Lung microvascular endothelial cell (primary cell): Measurements from ENCODE around the gene PTPRG. TPM values are rescaled to one million over a fixed set of nuclear protein-coding genes. Genes with fewer than 3 reads are reported as not detected.
"Not testable (repeated sequence)": the region's sequence is repeated elsewhere in the genome, so short reads cannot be mapped to it uniquely, and the experiment has no call there.

Source experiments
- DNase-seq, 2 donors: peaks; one replicate each; pipeline versions ENCODE4 v3.0.0 to v3.0.0-alpha.2; 2010; ENCODE audit warnings: low read depth in 2 of 2
- total RNA-seq: library from RNA; depleted of rRNA; stranded (reverse); fragments of >200 nt; gene quantifications from 2 replicates; pipeline ENCODE4 v1.2.1, GENCODE V29; 2014

The PTPRG gene
- total RNA-seq, 1 donor from 2014 or later = 5.8 TPM

DNA sequence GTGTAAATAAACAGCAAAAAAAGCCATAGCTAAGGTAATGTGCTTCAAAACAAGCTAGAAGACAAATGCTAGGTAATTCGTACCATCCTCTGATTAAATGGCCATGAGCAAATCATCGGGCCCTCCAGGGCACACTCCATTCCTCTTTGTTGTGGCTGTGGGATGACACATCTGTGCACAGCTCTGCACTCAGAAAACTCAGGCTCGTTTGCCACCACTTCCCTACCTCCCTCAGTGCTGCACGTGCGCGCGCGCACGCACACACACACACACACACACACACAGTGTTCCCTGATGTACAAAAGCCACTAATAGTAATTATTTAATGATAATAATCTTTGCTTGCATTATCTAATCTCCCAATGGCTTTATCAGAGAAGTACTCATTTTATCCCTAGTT lies 475.4 kb downstream of the PTPRG start:
- DNase-seq = no peak

DNA sequence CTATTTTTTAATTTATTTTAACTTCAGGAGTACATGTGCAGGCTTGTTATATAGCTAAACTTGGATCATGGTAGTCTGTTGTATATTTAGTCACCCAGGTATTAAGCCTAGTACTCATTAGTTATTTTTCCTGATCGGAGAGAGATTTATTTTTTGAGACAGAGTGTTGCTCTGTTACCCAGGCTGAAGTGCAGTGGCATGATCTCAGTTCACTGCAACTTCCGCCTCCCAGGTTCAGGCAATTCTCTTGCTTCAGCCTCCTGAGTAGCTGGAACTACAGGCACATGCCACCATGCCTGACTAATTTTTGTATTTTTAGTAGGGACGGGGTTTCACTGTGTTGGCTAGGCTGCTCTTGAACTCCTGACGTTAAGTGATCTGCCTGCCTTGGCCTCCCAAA lies 477.4 kb downstream of the PTPRG start:
- not testable (repeated sequence) for DNase-seq

DNA sequence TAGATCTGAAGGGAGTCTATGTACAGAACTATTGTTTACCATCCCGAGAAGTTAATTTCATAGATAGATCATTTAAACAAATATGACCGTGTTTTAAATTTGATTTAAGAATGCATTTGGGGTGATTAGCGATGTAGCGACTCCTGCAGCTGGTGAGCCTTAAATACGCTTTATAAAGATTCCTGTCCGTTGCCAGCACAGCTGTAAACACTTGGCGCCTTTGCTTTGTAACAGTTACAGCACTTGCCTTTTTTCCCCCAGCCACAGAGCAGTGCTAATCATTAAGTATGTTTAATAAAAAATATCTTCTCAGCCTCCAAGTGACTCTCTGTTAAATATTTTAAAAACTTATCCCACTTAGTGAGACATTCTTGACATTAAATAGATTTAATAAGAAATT lies 478.2 kb downstream of the PTPRG start:
- no peak for DNase-seq

DNA sequence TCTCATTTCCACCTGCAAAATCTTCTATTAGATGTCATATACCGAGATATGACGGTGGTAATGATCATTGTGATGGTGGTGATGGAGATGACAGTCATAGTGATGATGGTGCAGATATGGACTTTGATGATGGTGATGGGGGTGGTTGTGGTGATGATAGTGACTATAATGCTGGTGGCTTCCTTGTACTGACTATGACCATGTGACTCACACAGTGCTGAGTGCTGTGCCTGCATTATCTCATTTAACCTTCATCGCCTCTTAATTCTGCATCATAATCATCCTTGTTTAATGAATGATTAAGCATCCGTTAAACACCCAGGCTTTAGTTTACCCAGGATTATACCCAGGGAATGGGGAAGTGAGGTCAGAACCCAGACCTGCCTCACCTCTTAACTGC lies 480.3 kb downstream of the PTPRG start:
- no peak for DNase-seq

DNA sequence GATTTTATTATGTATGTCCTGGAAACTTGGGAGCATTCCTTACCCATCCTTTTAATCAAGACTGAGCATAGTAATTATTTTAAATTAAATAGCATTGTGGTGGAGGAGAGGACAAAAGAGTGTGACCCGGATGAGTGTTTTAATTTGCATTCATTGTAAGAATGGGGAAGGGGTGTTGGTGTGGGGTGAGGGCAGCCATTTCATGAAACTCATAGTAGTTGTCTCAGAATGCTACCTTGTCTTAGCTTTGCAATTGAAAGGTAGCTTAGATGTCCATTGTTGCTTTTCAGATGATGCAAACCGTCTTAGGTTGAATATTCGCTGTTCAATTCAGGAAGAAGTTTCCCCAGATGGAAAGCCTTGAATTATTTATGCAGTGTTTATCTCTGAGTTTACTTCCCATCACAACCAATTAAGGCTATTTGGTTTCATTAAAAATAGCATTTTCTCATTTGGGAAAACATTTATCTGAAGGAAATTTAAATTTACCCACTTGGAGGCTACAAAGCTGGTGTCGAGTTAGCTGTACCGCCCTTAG lies 483.6 kb downstream of the PTPRG start:
- DNase-seq = no peak

DNA sequence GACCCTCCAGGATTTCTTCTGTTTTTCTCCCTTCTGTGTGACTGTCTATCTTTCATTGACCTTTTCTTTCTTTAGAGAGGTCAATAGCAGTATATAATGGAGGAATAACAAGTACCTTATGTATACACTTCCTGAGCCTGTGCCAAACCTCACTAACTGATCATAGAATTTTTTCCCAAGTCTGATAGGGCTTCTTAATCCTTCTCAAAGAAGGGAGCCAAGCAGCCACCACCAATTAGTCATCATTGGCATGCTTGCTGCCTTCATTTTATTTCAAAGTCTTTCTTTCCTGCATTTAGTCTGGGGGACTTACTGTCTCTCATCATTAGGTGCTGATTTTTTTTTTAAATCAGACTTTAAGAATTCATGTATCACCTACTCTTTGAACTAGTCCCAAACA lies 485.0 kb downstream of the PTPRG start:
- DNase-seq = peak in 1 of 2 donors; percentile 10

DNA sequence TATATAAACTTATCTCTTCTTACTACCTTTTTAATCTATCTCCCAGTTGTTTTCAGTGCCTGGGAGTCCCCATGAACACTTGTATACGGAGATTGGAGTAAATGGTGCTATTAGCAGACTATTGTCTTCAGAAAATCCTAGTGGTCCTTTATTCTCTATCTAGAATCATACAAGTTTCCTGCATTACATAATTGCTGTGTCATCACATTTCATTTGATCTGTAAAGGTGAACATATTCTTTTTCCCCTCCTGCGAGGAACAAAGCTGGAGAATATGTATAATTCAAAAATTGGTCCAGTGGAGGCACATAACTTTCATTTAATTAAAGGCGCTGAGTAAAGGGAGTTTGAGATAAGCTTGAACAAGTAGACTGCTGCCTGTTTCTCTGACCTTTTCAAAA lies 487.2 kb downstream of the PTPRG start:
- DNase-seq = no peak

DNA sequence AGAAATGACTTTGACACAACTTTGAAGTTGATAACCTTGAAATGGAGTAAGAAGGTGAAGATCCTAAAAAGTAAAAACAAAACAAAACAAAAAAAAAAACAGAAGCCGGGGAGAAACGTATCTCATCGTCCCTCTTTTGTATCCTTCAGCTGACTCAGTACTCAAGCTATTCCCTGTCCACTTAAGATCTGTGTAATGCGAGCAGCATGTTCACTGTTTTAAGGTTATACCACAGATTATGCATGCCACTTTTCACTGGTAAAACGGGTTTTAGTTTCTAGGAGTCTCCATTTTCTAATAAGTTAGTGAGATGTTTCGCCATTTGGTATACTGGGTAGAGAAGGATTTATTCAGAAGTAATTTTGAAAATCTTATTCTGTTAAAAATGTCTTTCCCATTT lies 487.7 kb downstream of the PTPRG start:
- DNase-seq = no peak

DNA sequence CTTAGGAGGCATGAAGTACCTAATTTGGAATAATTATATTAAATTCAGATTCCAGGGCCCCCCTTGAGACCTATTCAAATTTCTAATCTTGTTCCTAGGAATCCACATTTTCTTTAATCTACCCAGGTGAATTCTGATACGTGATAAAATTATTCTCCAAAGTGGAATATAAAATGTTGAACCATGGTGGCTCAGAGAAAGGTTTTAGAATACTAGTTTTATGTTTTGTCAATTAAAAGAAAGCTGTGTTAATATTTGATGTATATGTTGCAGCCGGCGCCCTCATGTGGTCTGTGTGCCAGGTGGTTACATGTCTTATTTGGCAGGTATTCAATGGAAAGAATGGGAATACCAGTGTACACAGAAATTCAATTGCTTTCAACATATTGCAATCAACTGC lies 490.1 kb downstream of the PTPRG start:
- peak; percentile 58 to 65 for DNase-seq

DNA sequence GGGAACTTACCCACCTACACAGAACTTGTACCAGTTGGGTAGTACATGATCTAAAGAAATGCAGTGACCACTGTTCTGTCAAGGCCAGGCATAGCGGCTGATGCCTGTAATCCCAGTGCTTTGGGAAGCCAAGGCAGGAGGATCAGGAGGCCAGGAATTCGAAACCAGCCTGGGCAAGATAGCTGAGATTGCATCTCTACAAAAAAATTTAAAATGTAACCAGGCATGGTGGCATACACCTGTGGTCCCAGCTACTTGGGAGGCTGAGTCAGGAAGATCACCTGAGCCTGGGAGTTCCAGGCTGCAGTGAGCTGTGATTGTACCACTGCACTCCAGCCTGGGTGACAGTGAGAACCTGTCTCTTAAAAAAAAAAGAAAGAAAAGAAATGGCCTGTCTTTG lies 491.0 kb downstream of the PTPRG start:
- no peak for DNase-seq

DNA sequence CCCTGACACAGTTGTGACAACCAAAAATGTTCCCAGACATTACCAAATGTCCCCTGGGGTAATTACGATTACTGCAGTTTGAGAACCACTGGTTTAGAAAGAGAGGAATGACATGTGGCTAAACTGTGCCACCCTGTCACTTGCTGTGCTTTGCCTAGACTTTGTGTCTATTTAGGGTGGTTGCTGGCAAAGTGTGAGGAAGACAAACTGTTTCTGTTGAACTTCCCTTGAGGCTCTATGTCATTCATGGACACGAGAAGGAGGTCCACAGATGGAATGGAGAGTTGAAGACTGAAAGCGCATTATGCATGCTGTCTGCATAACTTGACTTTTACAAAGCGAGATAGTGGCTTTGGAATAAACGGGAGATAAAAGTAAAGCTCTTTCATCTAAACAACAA lies 495.3 kb downstream of the PTPRG start:
- no peak for DNase-seq

DNA sequence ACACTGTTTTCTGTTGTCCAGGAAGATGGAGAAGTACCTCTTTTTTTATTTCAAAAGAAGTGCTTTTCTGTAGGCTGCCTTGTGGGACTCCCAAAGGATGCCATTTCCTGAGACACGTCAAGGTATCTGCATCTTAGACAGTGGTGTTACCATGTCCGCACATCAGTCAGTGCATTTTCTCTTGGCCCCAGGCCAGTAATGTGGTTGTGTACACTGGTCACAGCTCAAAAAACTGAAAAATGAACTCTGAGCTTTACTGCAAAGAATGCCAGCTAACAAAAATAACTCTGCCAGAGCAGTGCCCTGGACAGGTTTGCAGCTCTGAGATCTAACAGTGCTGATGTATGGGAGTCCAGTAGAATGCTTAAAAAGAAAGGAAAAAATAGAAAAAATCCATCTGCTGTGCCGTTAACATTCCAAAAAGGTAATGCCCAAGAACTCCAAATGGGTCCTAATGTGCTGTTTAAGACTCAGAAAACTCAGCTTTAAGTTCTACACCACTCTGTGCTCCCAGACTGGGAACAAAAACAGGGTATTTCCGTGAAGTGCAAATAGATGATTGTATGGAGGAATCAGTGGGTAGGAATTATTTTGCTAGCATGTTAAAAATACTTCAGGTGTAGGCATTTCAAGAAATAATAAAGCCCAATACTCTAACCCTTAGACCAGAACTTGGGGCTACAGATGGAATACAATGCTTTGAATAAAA lies 496.1 kb downstream of the PTPRG start:
- DNase-seq = no peak

DNA sequence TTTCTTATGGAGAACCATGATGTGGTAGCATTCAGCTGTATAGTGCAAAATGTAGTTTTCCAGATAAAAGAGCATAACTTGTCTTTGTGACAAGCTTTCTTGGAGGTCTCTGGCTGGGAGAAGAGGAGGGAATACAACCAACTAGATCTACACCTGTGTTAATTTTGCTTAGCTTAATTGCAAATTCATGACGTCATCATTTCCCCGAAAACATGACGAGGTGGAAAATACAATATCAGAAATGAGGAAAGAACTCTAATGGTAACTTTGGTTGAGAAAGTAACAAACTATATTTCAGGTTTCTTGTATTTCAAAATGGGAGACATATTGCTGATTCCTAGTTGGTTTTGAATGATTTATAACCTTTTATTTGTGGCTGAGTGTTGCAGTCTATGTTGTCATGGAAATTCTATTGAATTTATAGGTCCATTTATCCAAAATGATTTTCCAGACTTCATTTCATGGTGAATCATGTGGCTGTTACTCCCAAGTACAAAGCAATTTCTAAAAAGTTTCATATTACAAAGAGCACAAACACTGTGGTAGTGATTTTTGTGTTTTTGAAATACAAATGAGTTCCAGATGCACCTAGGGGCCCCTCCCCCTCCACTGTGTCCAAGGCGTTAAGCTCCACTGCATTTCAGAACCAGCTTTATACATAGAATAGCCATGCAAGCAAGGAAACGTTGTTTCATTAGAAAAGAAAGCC lies 504.8 kb downstream of the PTPRG start:
- DNase-seq = no peak

DNA sequence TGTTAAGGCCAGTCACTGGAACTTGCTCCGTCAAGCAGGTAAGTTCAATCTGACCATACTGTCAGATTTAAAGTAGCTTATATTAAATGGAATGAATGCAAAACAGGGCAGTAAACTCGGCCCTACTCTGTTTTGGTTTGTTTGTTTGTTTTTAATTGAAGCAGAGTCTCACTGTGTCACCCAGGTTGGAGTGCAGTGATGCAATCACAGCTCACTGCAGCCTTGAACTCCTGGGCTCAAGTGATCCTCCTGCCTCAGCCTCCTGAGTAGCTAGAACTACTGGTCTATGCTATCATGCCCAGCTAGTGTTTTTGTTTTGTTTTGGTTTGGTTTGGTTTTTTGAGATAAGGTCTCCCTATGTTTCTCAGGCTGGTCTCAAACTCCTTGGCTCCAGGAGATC lies 507.0 kb downstream of the PTPRG start:
- DNase-seq = no peak

DNA sequence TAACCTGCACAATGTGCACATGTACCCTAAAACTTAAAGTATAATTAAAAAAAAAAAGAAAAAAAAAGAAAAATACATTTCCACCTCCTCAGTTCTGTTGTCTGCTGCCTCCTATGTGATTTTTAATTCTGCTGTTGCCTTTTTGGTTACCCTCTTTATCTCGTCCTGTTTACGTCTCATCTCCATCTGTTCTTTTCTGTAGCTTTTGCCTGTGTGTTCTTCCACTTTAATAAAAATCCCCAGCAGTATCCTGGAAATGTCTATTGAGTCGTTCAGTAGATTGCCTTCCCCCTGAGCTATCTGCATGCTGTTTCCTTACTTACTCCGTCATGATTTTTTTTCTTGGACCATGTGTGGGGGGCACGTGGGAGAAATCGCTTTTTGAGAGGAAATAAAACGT lies 509.5 kb downstream of the PTPRG start:
- no peak for DNase-seq

DNA sequence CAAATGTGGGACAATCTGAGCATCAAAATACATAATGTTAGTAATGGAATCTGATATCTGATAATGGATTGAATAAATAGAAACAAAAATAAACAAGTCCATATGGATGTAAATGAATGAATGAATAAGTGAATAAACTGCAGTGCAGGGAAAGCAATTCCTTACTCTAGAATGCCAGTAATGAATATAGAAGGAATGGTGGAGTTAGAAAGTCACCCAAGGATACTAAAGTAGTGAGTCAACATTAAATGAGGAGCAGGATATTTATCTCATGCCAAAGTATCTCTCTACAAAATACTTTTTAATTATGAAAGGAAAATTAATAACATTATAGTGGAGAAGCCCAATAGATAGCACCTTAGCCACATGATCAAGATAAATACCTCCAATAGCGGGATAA lies 511.7 kb downstream of the PTPRG start:
- DNase-seq = no peak

DNA sequence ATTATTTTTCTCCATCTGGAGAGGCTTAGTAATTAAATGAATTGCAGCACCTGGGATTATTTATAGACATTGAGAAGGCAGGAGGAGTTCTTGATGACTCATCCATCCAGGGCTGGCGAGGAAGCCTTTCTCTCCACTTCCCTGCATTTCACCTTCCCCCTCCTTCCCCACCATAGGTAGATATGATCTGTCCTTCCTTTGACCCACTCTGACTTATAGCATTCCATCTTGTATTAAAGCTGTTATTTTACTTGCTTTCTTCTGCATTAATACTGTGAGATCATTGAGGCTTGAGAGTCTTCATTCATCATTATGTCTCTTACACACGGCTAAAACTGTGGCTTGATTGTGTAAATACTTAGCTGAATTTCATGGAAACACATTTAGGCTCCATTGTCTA lies 523.2 kb downstream of the PTPRG start:
- peak in 1 of 2 donors; percentile 45 for DNase-seq

DNA sequence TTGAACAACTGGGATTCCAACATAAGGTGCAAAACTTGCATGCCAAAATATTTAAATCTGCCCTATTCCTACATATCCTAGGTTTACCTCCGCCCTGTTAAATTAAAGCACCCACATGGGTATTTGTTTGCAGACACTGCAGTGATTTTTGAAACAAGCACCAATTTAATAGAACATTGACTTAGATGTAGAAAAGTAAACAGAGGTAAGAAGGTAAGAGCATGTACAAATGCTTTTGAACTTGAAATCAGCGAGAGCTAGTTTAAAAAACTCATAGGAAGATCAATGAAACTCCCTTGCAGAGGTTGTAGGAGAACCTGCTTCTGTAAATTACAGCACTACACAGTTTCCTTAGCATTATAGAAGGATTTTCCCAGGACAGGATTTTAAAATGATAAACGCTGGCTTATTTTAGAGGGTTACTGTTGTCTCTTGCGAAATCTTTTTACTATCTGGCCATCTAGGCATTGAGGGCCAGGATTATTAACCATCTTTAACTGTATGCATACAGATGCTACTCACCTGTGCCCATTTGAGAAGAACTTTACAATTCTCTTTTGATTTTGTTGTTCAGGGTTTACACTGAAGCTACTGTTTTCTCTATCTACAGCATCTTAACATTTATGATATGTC lies 527.2 kb downstream of the PTPRG start:
- DNase-seq = no peak

DNA sequence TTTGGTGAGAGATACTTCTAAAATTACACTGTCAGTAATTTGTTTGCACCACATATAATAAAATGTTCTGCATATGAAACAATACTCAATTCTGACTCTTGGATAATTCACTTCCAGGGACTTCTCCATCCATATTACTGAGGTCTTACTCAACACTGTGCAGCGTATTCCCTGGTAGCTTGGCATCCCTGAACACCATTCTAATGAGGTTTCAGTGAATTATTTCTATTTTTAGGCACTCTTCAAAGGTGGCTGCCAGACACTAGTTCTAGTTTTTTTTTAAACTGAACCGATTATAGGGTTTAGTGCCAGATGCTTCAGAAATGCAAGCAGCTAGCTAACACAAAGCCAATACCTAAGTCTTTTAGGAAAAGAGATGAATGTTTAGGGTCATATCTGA lies 528.7 kb downstream of the PTPRG start:
- no peak for DNase-seq

DNA sequence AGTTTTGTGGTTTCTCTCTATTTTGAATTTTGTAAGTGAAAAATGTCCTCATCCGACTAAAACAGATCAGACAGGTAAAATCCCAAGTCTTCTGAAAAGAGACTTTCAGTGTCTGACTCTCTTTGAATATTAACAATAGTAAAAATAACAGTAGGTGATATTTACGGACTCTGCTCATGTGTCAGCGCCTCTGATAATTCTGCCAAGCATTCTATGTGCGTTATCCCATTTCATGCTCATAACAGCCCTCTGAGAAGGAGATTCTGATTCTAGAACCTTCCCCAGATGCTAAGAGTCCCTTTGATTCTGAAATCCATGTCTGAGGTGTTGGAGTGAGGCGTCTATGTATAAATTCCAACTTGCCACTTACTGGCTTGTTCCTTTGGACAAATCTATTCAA lies 529.1 kb downstream of the PTPRG start:
- DNase-seq = no peak

DNA sequence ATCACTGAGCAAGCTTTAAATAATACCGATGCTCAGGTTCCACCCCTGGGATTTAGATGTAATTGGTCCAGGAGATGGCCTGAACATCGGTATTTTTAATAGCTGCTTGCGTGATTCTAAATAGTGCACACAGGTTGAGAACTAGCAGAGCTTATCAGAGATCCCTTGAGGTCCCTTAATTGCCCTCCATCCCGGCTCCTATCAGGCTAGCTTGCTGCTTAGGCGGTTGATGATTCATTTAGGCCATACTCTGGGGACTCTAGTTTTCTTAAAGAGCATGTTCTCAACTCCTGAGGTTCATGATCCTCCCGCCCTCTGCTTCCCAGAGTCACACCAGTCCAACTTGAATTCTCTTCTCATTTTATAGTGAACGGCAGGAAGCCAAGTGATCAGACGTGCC lies 531.7 kb downstream of the PTPRG start:
- no peak for DNase-seq

DNA sequence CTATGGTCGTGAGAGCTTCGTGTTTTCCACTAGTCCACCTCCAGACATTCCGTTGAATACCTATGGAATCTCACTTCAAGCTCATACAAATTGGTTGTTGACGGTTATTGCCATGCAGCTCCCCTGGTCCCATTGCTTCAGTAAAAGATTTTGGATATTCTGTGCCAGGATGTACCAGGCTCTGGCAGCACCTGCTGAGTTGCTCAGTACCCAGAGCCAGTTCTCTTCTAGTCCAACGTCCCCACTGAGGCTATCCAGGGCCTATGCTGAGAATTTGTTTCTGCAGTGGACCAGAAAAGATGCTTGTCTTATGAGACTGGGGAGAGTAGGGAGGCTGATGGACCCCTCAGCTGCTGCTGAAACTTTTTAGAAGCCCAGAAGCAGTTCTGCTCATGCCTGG lies 533.1 kb downstream of the PTPRG start:
- DNase-seq = no peak

DNA sequence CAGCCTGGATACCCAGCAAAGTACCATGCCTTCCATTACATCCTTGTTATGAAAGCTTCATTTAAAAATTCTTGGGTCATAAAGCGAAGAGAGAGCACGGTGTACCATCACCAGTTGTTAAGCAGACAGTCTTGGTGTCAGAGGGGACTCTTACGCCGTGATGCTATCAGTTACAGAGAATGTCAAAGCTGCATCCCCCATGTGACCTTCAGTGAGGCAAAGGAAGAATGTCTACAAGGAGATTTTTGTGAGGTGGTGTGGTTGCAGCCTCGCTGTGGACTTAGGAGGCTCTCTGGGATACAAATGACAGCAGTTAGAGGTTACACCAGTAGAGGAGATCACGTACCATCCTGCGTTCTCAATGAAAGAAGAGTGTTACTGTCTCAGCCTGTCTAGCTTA lies 533.7 kb downstream of the PTPRG start:
- no peak for DNase-seq
